ENCODE results near the gene C20orf96. TPM values are rescaled to one million over a fixed set of nuclear protein-coding genes. Genes with fewer than 3 reads are reported as not detected.

The C20orf96 gene
- total RNA-seq, 1 experiment from 2014 or later = 20.5 TPM

GRCh38 chr20:271528-271927 lies 19.0 kb downstream of the C20orf96 start:
- ChIA-PET POLR2A (no interaction called here), CTCF (no interaction called here)
- no peaks in the 10 kb centered on the region for H3K4me1 ChIP-seq (ENCODE audit: control insufficient read depth, insufficient read depth, low read length)
- intact Hi-C loops (cut with micrococcal nuclease; ENCODE audit: unreplicated experiment) = no loop called here
- H3K9me3 ChIP-seq (ENCODE audit: control insufficient read depth, insufficient read depth, low read depth, low read length) = no peaks in the 10 kb centered on the region
- BruUV-seq (replicated peaks) = no TSS peak
- no peaks in the 10 kb centered on the region for H3K27me3 ChIP-seq (ENCODE audit: control insufficient read depth, insufficient read depth, low read length)
- ATAC-seq = no peak
- TF ChIP-seq, protein P1, sequence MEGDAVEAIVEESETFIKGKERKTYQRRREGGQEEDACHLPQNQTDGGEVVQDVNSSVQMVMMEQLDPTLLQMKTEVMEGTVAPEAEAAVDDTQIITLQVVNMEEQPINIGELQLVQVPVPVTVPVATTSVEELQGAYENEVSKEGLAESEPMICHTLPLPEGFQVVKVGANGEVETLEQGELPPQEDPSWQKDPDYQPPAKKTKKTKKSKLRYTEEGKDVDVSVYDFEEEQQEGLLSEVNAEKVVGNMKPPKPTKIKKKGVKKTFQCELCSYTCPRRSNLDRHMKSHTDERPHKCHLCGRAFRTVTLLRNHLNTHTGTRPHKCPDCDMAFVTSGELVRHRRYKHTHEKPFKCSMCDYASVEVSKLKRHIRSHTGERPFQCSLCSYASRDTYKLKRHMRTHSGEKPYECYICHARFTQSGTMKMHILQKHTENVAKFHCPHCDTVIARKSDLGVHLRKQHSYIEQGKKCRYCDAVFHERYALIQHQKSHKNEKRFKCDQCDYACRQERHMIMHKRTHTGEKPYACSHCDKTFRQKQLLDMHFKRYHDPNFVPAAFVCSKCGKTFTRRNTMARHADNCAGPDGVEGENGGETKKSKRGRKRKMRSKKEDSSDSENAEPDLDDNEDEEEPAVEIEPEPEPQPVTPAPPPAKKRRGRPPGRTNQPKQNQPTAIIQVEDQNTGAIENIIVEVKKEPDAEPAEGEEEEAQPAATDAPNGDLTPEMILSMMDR (IDR thresholded peaks at IDR 0.05) = no peak
- TF ChIP-seq REST (IDR thresholded peaks at IDR 0.05; ENCODE audit: insufficient read depth in 1 of 2, low read depth in 2 of 2, low read length in 1 of 2) = no peak
- no peak for TF ChIP-seq POLR2AphosphoS5 (IDR thresholded peaks at IDR 0.05; ENCODE audit: low read depth, low read length)
- TF ChIP-seq SIN3A (IDR thresholded peaks at IDR 0.05; ENCODE audit: borderline replicate concordance, insufficient read depth, low read depth, low read length) = no peak
- TF ChIP-seq TCF7L2 (IDR thresholded peaks at IDR 0.05; ENCODE audit: low read depth, low read length) = no peak
- no peaks in the 10 kb centered on the region for H3K36me3 ChIP-seq (ENCODE audit: control insufficient read depth, insufficient read depth, low read length)
- H3K27ac ChIP-seq (ENCODE audit: low read length) = no peak overlapping the region
- in situ Hi-C loops (cut with HindIII; ENCODE audit: low pct_unique_long_range_greater_than_20kb, low sequenced_read_pairs) = no loop called here
- no peak overlapping the region for H3K4me3 ChIP-seq (ENCODE audit: low read depth in 2 of 2, low read length in 2 of 2)
- DNase-seq (ENCODE audit: low read depth, low spot score) = no peak

GRCh38 chr20:271069-271468 lies 19.5 kb downstream of the C20orf96 start:
- H3K4me1 ChIP-seq (ENCODE audit: control insufficient read depth, insufficient read depth, low read length) = no peaks in the 10 kb centered on the region
- intact Hi-C loops (cut with micrococcal nuclease; ENCODE audit: unreplicated experiment) = no loop called here
- CTCF ChIA-PET = no interaction called here
- POLR2A ChIA-PET = no interaction called here
- H3K4me3 ChIP-seq (ENCODE audit: low read depth in 2 of 2, low read length in 2 of 2) = no peak overlapping the region
- DNase-seq (ENCODE audit: low read depth, low spot score) (no peak), ATAC-seq (no peak)
- no TSS peak for BruUV-seq (replicated peaks)
- TF ChIP-seq TCF7L2 (IDR thresholded peaks at IDR 0.05; ENCODE audit: low read depth, low read length) = no peak
- no peak for TF ChIP-seq REST (IDR thresholded peaks at IDR 0.05; ENCODE audit: insufficient read depth in 1 of 2, low read depth in 2 of 2, low read length in 1 of 2)
- TF ChIP-seq, protein P1 (IDR thresholded peaks at IDR 0.05) = no peak
- TF ChIP-seq SIN3A (IDR thresholded peaks at IDR 0.05; ENCODE audit: borderline replicate concordance, insufficient read depth, low read depth, low read length) = no peak
- no peak for TF ChIP-seq POLR2AphosphoS5 (IDR thresholded peaks at IDR 0.05; ENCODE audit: low read depth, low read length)
- H3K27me3 ChIP-seq (ENCODE audit: control insufficient read depth, insufficient read depth, low read length) = no peaks in the 10 kb centered on the region
- H3K9me3 ChIP-seq (ENCODE audit: control insufficient read depth, insufficient read depth, low read depth, low read length) = no peaks in the 10 kb centered on the region
- no peak overlapping the region for H3K27ac ChIP-seq (ENCODE audit: low read length)
- H3K36me3 ChIP-seq (ENCODE audit: control insufficient read depth, insufficient read depth, low read length) = no peaks in the 10 kb centered on the region
- in situ Hi-C loops (cut with HindIII; ENCODE audit: low pct_unique_long_range_greater_than_20kb, low sequenced_read_pairs) = no loop called here
